Medulla oblongata (tissue), 1 donor: ENCODE results near the gene GIPC1.
A peak's percentile ranks its signal among the peaks of the same experiment; 100 is the strongest.
"Not testable (repeated sequence)": the region's sequence is repeated elsewhere in the genome, so short reads cannot be mapped to it uniquely, and the experiment has no call there.

Source experiments
- DNase-seq: peaks from one replicate; pipeline ENCODE4 v3.0.0-alpha.2; 2015; ENCODE audit errors: extremely low spot score

Gene GIPC1, protein sequence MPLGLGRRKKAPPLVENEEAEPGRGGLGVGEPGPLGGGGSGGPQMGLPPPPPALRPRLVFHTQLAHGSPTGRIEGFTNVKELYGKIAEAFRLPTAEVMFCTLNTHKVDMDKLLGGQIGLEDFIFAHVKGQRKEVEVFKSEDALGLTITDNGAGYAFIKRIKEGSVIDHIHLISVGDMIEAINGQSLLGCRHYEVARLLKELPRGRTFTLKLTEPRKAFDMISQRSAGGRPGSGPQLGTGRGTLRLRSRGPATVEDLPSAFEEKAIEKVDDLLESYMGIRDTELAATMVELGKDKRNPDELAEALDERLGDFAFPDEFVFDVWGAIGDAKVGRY

DNA sequence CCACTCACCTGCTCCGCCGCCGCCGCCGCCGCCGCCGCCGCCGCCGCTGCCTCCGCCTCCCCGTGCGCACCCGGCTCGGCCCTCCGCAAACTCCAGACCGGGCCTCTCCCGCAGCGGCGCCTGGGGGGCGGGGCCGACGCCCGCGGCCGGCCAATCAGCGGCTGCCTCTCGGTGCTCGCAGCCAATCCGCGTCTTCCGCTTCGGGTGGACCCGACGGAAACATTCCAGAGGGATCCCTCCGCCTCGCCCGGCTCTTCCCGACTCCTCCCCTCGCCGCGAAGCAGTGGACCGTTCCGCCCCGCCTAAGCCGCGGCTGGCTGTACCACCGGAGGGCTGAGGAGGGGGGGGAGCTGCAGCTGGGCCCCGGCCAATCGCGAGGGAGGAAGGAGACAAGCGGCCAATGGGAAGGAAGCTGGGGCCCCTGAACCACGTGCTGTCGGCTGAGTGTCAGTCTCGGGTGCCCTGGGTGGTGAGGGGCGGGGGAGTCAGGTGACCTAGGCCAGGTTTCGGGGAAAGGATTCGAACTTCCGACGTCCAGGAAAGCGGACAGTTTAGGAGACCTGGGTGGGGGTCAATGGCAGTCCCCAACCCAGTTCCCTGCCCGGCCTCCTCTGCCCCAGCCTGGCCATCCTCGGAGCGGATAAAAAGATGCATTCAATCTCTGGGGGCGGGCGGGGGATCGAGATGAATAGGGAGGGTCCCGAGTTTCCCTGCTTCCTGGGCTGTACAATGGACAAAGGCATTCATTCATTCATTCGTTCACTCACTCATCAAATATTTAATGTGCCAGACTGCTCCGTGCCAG lies at the start of gene GIPC1:
TSS of gene GIPC1 (minus strand) at position 99 of the 805 bp plus-strand sequence. CDS start 13,151 bp downstream, outside the sequence.
- DNase-seq = peak; percentile 98

DNA sequence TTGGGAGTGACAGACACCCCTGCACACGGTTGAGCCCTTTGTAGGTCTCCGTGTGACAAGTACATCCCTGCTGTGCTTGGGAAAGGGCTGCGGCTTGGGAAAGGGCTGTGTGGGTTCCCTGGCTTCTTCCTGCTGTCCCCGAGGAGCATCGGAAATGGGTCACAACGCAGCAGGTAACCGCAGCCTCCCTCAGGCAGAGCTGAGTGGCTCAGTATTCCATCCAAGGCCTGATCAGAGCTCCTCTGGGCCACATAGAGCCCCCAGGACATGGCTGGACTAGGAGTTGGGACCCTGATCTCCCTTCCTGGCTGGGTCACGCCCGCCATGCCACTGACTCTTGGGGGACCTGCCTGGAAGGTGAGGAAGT lies 49.8 kb upstream of the GIPC1 start:
- no peak for DNase-seq

DNA sequence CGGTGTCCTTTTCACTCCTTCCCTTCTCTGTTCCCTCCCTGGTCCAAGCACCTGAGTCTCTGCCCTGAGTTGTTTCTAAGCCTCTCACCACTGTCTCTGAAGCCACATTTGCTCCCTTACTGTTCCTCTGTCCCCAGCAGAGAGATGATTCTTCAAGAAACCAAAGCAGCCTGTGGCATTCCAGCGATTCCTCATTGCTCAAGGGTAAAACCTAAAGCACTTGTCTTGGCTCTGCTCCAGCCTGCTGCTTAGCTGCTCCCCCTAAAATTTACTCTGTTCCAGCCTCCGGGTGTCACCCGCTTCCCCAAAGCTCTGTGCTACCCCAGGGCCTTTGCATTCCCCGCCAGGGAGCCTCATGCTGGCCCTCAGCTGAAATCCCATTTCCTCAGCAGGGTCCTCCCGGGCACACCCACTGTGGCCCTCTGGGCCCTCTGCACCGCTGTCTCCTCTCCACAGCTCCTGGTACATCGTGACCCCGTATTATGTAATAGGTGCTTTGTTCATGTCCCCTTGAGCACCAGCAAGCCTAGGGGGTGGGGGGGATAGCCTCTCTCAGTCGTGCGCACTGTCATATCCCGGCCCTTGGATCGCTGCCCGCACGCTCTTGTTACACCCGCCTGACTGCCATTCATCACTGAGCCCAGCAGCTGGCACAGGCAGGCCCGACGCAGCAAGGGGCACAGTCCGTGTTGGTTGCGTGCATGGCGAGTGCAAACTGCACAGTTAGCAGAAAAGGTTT lies 49.2 kb upstream of the GIPC1 start:
- peak; percentile 96 for DNase-seq

DNA sequence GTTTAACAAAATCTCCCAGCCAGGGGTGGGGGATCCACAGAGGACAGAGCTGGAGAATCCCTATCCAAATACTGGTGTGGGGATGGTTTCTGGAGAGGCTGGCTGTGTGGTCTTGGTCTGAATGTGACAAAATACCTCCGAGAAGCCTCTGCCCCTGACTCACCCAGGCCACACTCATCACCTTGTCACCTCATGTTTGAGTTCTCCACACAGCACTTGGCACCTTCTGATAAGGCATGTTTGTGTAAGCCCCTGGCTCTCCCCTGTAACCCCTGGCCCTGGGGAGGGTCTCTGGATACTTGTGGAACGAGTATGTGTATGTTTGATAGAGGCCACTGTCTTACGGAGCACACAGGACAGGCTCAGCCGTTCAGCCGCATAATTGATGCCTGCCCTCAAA lies 48.1 kb upstream of the GIPC1 start:
- no peak for DNase-seq

DNA sequence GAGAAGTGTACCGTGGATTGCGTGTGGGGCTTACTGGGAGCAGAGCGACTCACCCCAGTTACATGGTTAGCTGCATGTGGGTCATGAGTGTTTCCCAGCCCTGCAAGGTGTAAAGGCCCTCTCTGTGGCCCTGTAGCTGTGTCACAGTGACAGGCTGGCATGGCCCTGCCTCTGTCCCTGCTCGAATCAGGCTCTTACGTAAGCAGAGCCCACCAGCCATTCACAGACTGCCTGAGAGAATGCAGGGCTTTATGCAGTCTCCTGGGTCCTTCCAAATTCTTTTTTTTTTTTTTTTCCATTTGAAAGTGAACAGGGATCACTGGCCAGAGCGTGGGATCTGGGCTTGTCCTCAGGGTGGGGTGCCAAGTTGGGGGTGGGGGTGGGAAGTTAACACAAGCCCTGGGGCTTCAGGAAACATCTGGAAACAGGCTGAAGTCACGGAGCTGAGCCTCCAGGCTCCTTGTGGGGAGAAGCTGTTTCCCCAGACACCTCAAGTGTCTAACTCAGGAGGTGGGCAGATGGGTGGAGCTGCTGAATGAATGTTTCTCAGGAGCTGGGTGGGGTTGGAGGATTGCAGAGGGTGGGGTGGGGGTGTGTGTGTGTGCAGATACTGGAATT lies 46.9 kb upstream of the GIPC1 start:
- DNase-seq = no peak

DNA sequence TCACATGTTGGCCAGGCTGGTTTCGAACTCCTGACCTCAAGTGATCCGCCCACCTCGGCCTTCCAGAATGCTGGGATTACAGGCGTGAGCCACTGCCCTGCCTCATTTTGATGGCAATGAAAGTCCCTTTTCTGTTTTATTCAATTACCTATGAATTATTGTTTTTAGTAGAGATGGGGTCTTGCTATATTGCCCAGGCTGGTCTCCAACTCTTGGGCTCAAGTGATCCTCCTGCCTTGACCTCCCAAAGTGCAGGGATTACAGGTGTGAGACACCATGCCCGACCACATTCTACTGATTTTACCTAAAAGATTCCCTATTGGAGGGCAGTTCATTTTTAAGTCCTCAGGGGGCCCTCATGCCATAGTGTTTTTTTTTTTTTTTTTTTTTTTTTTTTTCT lies 46.1 kb upstream of the GIPC1 start:
- DNase-seq = not testable (repeated sequence)

DNA sequence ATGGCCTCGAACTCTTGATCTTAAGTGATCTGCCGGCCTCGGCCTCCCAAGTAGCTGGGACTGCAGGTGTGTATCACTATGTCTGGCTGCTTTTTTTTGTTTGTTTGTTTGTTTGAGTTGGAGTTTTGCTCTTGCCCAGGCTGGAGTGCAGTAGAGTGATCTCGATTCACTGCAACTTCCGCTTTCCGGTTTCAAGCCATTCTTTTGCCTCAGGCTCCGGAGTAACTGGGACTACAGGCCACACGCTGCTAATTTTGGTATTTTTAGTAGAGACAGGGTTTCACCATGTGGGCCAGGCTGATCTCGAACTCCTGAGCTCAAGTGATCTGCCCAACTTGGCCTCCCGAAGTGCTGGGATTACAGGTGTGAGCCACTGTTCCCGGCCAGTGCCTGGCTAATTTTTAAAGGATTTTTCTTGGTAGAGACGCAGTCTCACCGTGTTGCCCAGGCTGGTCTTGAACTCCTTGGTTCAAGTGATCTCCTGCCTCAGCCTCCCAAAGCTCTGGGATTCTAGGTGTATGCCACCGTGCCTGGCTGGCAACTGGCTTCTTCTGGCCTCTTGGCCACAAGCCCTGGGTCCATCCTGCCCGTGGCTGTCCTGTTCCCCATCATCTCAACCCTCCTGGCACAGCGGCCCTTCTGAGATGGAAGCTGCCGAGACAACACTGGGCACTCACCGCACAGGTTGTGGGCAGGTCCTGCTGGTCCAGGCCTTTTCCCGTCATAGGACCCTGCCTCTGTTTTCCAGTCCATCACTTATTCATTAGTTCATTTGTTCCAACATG lies 45.0 kb upstream of the GIPC1 start:
- no peak for DNase-seq

DNA sequence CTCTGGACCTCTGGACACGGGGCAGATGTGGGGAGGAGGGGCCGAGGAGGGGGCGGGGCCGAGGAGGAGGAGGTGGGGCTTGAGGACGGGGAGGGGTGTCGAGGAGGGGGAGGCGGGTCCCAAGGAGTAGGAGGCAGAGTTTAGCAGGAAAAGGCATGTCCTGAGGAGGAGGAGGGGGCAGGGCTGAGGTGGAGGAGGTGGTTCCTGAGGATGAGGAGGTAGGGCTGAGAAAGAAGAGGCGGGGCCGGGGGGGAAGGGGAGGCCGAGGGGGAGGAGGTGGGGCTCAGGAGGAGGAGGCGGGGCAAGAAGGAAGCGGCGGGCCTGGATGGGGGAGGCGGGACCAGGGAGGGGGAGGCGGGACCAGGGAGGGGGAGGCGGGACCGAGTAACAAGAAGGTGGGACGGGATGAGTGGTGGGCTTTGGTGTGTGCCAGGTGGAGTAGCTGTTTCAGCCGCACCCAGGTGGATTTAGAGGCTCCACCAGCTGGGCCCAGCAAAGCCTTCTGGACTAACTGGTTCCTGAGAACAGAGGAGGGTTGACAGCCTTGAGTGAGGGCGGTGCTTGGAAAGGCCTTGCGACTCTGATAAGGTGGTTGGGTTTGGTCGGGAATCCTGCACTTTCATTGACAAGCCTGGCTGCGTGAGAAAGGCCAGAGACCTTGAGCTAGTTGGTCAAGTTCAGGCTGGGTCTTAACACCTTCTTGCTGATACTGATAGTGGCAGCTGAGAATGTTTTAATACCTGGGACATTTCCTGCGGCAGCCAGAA lies 41.2 kb upstream of the GIPC1 start:
- DNase-seq = no peak

DNA sequence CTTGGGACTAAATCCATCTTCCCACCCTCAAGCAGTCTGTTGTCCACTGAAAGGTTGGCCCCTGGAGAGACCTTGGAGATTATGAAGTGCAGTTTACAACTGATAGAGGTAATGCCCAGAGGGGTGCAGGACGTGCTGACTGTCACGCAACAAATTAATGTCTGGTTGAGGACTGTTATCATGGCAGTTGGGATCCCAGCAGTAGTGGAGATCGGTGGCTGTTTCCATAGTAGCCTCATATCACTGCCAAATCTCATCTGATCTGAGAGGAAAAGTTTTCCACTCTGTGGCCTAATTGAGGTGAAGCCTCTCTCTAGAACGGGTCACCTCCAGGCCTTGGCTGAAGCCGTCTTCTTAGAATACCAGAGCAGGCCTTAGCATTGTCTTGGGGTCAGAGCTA lies 37.5 kb upstream of the GIPC1 start:
- no peak for DNase-seq

DNA sequence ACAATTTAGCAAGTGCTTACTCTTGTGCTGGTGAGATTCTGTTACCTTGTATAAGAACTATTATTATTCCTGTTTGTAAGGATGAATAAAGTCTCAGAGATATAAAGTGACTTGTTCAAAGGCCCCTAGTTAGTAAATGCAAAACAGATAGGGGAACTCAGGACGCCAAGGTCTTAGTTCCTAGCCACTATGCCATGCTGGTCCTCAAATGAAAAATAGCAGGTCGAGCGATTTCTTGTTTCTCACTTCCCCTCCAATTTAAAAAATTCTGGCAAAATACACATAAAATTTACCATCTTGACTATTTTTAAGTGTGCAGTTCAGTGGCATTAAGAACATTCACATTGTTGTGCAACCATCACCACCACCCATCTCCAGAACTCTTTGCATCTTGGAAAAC lies 34.6 kb upstream of the GIPC1 start:
- no peak for DNase-seq

DNA sequence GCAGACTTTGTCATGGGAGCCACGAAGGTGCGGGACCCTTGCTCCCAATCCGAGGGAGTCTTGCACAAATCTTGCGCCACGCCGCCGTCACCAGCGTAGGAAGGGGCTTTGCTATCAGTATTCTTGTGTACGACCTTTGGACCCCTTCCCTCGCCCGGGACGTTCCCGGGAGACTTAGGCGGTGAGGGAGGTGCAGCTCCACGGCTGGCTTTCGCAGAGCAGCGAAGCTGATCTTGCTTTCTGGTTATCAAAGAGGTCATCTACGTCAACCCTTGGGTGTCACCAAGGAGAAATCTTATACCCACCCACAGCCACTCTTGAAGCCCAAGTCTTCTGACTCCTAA lies 34.0 kb upstream of the GIPC1 start:
- DNase-seq = no peak

DNA sequence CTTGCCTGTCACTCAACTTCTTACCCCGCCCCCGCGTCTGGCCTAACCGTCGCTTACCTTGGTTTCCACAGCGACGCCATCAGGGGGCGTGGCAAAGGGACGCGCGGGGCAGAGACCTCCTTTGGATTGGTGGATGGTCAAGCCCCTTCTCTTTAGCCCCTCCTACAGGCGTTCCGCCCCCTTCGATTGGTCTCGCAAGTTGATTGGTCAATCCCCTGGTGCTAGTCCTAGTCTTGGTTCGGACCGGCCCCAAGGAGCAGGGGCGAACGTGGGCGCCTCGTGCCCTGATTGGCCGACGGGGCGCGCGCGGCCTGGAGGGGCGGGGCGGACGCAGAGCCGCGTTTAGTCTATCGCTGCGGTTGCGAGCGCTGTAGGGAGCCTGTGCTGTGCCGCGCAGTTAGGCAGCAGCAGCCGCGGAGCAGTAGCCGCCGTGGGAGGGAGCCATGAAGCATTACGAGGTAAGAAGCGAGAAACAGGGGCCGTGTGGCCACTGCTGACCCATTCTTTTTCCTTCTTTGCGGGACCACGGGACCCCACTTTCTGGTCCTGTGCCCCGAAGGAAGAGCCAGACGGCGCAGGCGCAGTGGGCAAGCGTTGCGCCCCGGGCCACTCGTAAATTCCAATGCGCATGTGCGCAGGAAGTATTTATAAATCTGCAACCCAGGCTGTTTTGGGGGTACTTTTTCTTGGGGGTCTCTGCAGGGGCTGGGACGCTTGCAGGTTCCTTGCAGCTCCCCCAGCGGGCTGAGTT lies 33.5 kb upstream of the GIPC1 start, which contains the start of gene TECR:
TSS of gene TECR (plus strand) at position 341 of the 751 bp plus-strand sequence. CDS start at position 444, 103 bp downstream.
- DNase-seq = peak; percentile 100

DNA sequence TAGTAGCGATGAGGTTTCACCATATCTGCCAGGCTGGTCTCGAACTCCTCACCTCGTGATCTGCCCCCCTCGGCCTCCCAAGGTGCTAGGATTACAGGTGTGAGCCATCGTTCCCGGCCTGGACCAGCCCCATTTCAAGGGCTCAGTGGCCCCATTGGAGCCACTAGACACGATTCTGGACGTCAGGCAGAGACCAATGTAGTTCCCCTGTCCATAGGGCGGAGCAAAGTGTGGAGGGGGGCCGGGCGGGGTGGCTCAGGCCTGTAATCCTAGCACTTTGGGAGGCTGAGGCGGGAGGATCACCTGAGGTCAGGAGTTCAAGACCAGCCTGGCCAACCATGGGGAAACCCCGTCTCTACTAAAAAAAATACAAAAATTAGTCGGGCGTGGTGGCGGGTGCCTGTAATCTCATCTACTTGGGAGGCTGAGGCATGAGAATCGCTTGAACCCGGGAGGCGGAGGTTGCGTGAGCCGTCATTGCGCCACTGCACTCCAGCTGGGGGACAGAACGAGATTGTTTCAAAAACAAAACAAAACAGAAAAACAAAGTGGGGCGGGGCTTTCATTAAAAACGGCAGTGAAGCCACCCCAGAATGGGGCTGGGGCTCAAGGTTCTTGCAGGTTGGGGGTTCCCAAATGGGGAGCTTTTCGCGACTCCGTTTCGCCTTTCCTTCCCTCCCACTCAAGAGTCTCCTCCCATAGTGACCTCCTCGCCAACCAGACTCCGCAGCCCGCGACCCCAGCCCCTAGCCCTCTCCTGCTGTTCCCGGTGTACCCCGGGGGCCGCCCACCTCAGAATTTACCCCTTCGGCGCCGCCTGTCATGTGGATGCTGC lies 32.7 kb upstream of the GIPC1 start:
- DNase-seq = no peak

DNA sequence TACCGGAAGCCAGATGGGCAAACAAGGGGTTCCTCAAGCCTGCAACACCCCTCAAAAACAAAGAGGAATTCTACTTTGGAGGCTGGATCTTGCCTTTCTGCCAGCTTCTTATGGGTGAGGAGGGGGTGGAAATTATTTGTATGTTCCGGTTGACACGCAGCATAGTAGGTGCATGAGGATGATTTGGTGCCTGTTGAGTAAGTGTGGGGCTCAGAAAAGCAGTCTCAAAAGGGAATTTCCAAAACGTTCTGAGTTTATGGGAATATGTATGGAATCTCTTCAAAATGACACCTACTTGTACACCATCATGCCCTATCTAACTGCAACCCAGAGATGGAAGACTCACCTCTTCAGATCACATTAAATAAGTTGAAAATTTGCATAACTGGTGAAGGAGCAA lies 30.5 kb upstream of the GIPC1 start:
- no peak for DNase-seq

DNA sequence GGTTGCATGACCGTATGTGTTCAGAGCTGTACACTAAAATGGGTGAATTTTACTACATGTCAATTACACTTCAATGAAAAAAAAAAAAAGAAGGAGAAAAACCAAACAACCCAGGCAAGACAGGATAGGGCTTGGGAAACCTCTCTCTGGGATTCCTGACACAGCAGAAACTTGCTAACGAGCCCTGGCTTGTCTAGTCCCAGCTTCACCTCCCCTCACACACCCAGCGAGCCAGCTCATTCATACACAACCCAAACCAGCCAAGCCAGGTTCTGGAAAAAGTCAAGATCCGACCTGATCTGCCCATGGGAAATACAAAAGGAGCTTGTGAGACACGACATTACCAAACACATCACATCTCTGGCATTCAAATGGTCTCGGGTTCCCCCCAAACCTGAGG lies 29.8 kb upstream of the GIPC1 start:
- peak; percentile 29 for DNase-seq

DNA sequence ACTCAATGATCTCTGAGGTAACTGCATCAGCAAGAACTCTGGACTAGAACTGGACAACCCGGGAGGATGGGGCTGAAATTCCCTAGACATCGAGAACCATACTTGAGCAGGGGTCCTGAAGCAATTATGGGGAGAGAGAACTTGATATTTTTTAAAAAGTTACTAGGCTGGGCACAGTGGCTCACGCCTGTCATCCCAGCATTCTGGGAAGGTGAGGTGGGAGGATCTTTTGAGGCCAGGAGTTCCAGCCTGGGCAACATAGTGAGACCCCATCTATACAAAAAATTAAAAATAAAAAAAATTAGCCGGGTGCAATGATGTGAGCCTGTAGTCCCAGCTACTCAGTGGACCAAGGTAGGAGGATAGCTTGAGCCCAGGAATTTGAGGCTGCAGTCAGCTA lies 24.6 kb upstream of the GIPC1 start:
- no peak for DNase-seq

DNA sequence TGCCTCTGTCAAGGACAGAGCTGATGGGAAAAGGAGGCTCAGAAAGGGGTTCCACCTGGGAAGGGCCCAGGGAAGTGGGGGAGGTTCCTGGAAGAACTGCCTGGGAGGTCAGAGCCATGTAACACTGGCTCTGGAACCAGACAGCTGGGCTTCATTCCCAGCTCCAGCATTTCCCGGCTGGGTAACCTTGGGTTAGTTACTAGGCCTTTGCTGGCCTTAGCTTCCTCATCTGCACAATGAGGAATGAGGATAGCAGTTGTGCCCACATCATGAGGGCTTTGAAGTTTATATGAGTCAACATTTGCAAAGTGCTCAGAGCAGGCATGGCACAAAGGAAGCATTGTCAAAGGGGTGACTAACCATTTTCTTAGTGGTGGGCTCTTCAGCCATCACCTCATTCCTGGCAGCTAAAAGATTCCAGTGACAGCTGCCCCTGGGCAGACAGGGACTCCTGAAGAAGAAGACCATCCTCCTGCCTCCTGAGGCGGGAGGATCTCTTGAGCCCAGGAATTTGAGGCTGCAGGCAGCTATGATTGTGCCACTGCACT lies 24.0 kb upstream of the GIPC1 start:
- DNase-seq = peak; percentile 64

DNA sequence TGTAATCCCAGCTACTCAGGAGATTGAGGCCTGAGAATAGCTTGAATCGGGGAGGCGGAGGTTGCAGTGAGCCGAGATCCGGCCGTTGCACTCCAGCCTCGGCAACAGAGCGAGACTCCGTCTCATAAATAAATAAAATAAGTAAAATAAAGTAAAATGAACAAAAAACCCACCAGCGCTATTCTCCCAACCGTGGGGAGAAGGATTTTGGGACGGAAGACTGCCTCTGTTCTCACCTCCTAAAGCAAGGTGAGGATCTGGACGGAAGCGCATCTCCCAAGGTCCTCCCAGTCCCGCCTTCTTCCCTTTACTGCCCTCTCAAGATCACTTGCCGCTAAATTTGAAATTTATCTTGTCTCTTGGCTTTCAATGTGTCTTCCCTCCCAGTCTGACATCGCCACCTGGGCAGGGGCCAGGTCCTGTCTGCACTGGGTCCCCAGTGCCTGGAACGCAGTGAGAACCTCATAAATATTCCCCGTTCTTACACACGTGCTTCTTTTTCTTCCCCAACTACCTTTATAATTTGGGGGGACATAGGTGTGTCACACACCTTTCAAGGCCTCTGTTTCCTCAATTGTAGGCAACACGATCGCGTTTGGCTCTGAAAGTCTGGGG lies 23.4 kb upstream of the GIPC1 start:
- no peak for DNase-seq
